HG02885 (cell line): ENCODE results near the gene CNBD2.
A peak's percentile ranks its signal among the peaks of the same experiment; 100 is the strongest.
"Not testable (repeated sequence)": the region's sequence is repeated elsewhere in the genome, so short reads cannot be mapped to it uniquely, and the experiment has no call there.

Experiments
- ATAC-seq: cut with Tn5 transposase; IDR thresholded peaks from one replicate; pipeline ENCODE4 v1.9.1; 2021; ENCODE audit warnings: mild to moderate bottlenecking; ENCODE audit not compliant: unreplicated experiment, poor library complexity

CNBD2 gene

DNA sequence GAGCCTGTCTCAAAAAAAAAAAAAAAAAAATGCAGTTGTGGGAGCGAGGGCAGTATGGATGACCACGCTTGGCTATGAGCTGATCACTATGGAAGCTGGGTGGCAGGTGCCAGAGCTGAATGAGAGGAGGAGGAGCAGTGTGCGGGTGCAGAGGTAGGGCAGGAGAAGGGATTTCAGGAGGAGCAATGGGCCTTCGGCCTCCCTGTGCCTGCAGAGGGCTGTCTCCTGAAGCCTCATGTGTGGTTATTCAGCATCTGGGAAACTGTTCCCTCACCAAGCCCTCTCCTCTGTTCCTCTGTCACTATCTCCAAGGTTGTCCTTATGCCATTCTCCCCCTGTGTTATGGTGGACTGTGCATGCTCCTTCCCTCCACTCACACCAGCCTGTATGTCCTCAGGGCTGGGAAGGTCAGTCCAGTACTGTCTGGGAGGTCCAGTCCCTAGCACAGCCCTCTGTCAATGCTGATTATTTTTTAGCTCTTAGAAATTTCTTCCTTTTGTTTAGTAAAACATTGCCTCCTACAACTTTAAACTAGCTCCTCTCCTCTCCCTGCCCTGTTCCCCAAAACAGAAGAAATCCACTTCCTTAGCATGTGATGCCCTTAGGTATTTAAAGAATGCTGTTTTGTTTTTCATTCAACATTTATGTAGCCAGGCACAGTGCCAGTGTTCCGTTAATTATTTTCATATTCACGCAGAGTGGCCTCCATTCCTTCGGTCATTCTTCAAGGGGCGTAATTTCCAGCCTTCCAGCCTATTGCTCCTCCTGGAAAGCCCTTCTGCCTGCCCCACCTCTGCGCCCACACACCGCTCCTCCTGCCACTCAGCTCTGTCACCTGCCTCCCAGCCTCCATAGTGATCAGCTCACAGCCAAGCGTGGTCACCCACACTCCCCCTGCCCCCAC lies 48.9 kb downstream of the CNBD2 start:
- ATAC-seq: no peak

DNA sequence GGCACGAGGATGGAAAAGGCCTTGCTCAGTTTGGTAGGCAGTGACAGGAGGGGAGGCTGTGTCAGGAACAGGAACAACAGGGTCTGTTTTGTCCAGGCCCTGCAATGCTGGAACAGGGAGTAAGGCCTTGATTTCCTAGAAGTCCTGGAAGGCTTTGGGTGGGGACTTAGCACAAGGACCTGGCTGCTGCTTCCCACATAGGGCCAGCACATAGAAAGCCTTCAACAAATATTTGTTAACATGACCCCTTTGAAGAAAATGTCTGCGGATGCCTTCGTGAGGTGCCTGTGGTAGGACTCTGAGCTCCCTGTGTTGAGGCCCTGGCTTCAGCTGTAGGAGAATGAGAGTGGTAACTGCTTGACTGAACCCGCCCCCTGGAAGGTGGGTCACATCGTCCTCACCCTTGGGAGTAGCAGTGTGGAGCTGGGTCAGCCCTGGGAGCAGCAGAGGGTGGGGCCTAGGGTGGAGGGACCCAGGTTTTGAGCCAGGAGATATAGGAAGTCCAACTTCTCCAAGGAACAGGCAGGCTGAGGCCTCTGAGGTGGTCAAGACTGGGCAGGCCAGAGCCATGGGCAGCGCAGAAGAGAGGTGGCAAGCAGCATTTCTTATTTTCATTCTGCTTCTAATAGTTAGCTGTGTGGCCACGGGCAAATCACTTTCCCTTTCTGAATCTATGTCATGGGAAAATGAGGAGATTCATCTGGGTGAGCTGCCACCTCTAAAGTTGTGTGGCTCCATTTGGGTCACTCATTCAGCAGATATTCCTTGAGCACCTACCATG lies 50.0 kb downstream of the CNBD2 start:
- ATAC-seq: no peak

DNA sequence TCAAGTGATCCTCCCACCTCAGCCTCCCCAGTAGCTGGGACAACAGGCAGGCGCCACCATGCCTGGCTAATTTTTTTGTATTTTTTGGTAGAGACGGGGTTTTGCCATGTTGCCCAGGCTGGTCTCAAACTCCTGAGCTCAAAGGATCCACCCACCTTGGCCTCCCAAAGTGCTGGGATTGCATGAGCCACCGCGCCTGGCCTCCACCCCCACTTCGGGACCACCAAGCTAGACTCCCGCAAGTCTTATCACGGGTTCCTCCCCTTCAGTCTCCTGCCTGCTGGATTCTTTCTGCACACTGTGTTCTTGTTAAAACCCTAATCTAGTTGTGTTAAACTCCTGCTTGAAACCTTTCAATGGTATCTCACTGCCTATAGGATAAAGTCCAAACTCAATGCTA lies 57.7 kb downstream of the CNBD2 start:
- ATAC-seq: not testable (repeated sequence)

DNA sequence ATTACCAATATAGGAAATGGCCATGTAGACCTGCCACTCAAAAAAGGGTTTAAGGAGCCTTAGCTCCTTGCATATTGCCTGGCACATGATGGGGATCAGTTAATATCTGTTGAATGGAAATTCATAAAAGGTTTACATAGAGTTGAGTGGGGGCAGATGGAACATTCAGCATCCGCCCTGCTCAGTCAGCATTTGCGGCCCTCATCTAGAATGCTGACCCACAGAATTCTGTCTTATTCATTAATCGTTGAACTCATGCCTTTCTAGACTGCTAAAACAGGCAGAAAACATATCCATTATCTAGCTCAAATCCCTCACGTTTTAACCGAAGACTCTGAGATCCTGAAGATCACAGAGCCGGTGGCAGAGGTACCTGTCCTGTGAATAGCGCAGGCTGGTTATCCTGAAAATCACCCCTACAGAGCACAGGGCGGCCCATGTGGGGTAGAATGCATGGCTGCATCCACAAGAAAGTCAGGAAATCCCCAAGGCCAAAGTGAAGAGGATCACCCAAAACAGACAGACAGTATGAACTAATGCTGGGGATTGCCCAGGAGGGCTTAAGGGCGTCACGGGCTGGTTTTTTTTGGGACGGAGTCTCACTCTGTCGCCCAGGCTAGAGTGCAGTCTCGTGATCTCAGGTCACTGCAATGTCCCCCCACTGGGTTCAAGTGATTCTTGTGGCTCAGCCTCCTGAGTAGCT lies 59.9 kb downstream of the CNBD2 start:
- no peak for ATAC-seq

DNA sequence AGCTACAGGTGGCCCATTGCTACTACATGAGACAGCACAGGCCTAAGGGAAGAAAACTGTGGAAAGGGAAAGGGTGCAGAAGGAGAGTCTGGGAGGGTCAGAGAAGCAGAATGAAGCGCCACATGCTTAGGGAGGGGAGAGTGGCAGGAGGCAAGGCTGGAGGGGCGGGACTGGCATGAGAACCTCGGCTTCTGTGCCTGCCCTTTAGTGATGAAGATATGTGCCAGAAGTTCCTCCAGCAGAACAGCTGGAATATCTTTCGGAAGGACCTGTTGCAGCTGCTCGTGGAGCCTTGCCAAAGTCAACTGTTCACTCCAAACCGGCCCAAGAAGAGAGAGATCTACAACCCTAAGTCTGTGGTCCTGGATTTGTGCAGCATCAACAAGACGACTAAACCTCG lies 61.8 kb downstream of the CNBD2 start:
- no peak for ATAC-seq

DNA sequence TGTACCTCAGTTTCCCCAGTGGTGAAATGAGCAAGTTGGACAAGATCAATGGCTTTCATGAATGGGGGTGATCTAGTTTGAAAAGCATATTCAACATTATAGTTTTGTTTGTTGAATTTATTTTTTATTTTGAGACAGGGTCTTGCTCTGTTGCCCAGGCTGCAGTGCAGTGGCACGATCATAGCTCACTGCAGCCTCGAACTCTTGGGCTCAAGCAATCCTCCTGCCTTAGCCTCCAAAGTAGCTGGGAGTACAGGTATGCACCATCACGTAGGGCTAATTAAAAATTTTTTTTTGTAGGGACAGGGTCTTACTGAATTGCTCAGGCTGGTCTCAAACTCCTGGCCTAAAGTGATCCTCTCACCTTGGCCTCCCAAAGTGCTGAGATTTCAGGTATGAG lies 63.4 kb downstream of the CNBD2 start:
- ATAC-seq: no peak

DNA sequence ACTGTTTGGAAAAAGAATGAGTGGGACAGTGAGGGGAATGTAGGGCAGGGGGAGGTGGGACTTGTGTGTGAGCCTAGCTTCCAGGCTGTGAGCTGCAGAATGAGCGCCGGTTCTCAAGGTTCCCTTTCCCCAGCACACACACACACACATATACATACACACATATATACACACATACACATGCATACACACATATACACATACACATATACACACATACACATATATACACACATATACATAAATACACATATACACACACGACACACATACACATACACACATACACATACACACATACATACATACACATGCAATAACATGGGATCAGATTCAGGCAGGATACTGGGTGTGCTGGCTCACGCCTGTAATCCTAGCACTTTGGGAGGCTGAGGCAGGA lies 66.5 kb downstream of the CNBD2 start:
- no peak for ATAC-seq

DNA sequence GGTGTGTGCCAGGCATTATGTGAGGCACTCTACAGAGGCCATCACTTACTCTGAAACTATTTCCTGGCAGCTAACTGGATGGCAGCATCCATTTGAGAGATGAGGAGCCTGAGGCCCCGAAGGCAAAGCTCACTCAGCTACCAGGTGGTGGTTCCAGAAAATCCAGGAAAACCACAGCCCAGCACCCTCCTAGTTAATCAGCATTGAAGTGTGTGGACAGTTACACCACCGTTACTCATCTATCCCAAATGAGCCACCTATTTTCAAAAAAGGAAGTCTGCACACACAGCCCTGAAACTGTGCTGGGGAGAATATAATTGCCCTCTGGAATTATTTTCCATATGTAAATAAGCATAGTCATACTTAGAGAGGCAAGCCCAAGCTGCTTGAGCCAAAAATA lies 67.4 kb downstream of the CNBD2 start:
- ATAC-seq: no peak

DNA sequence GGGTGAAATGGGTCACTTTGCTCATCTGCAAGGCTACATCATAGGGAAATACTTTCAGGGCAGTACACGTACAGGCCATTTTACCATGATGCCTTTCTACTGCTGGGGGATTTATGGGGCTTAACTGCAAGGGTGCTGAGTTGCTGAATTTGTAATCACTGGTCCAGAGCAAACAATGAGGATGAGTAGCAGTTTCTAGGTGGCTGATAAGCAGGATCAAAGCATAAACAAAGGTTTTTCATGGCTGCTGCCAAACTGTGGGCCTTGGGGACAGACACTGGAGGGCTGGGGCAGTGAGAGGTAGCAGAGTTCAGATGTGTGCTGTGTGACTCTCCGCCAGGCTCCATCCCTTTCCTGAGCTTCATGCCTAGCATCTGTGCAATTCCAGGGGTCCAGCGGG lies 68.3 kb downstream of the CNBD2 start:
- ATAC-seq: no peak

DNA sequence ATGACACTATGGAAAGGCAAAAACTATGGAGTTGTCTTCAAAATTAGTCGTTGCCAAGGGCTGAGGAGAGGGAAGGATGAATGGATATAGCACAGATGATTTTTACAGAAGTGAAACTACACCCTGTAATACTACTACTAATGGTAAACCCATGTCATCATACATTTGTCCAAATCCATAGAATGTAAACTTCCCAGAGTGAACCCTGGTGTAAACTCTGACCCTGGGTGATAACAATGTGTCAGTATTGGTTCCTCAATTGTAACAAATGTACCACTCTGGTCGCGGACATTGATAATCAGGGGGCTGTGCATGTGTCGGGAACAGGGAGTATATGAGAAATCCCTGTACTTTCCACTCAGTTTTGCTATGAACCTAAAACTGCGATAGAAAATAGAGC lies 72.2 kb downstream of the CNBD2 start:
- no peak for ATAC-seq

DNA sequence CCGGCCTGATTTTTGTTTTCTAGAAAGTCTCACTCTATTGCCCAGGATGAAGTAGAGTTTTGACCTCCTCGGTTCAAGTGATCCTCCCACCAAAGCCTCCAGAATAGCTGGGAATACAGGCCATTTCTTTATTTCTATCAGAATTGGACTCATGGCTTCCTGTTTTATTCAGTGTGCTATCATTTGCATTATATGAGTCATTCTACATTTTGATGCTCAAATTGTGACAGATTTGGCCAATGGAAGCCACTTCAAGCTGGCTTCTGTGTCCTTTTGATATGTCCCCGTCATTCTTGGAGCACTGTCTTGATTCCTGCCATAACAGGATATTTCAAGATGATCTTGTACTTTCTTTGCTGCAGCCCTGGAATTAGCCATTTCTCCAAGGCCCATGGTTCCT lies 75.1 kb downstream of the CNBD2 start:
- no peak for ATAC-seq

DNA sequence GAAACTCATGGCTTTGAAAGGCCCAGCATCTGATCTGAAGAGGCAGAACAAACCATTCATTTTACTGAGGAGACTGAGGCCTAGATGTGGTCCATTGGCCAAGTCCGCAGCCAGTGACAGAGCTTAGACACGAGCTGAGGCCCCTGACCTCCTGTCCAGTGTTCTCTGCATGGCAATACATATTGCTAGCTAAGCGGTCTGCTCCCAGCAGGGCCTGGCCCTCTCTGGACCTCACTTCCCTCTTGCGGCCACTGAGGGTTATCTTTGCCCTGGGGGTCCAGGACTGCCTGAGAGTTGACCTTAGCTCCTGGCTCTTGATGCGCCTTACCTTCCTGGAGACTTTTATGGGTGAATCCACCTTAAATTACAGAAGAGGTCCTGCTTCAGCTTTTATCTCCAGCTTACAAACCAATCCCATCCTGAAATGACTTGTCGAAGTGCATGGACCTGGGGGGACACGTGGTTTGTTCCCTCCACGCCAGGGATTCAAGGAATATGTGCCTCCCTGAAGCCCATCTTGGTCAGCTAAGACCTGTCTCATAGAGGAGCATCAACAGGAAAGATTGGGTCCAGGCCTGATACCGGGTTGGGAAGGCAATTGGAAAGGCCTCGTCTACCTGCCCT lies 75.6 kb downstream of the CNBD2 start:
- ATAC-seq: no peak

DNA sequence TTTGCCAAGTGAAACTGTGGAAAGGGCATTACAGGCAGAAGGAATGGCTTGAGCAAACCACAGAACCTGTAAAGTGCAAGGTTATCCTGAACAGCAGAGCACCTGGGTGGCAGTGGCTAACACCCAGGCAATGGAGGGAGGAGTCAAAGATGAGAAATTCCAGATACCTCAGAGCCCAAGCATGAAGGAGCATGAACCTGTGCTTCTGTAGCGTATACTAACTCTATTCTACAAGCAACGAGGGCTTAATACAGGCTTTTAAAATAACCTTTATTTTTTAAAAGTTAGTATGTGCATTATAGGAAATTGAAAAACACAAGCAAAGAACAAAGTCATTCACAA lies 77.0 kb downstream of the CNBD2 start:
- ATAC-seq: no peak

DNA sequence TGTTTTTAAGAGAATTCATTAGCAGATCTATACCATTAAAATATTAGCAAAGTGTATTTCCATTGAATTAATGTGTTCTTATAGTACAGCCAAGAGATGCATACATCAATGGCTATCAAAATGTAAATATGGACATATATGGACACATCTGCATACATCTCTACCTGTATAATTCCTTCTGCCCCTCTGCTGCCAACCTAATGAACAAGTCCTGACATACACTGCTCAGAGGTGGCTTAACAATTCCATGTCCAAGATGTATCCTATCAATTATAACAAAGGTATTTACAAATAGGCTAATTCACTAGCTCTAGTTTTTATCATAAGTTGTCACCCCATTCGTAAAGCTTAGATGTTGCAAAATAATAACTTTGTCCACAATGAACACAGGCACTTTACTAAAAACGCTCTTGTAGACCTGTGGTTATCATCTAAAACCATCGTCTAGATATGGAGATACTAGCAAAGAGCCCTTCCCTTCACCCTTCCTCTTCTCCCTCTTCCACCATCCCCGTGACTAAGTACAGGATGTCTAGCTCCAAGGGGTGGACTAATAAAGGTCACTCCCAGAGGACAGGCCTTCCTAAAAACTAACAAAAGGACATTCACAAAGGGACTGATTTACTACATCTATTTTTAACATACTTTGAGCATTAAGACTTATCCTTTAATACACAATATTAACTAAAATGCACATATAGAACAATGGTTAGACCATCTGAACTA lies 77.8 kb downstream of the CNBD2 start:
- not testable (repeated sequence) for ATAC-seq

DNA sequence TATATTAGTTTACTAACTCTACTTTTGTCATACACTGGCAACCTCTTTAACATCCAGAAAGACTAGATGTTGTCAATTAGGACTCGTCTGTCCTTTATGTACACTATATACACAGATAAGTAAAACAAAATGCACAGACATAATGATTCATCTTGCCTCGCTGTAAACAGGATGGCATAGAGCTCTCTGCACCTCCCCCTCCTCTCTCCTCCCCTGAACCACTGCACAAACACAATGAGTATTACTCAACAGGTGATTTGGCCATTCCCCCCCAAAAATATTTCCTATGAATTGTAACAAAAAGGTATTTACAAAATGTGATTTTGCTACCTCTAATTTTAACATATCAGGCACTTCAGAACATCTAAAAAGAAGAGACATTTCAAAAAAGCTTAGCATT lies 81.0 kb downstream of the CNBD2 start:
- ATAC-seq: not testable (repeated sequence)

DNA sequence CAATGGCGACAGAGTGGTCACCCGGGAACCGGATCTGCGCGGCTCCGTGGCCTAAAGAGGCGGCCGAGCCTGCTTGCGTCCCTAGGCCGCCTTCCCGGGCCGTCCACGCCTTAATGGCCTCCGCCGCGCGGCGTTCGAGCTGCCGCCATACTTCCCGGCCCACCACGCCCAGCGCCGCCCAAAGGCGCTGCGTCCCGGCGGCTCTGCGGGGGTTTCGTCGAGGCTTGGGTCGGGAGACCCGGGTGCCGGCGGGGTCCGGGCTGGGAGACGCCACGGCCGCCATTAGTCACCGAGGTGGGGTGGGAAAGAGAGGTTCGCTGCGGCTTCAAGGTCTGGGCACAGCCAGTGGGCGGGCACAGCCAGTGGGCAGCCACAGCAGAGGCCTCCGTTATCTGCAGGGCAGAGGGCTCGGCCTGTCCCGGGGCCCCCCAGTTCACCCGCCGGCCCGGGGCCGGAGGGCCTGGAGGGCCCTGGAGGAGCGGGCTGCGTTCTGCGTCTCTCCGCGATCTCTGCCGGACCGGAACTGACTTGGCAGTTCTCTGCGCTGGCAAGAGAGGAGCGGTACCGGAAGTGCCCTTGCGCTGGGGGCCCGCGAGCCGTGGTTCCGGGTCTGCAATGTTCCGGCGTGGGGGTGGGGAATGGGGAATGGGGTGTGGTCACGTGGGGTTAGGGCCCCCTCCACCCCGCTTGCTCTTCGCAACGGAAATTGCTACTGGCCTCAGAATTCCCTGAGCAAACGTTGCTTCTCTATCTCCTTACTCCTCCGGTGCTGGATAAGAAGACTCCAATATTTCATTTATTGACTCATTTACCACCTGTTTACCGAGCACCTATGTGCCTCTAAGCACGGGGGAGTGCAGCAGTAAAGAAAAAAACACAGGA lies 82.3 kb downstream of the CNBD2 start:
- peak; percentile 93 for ATAC-seq

DNA sequence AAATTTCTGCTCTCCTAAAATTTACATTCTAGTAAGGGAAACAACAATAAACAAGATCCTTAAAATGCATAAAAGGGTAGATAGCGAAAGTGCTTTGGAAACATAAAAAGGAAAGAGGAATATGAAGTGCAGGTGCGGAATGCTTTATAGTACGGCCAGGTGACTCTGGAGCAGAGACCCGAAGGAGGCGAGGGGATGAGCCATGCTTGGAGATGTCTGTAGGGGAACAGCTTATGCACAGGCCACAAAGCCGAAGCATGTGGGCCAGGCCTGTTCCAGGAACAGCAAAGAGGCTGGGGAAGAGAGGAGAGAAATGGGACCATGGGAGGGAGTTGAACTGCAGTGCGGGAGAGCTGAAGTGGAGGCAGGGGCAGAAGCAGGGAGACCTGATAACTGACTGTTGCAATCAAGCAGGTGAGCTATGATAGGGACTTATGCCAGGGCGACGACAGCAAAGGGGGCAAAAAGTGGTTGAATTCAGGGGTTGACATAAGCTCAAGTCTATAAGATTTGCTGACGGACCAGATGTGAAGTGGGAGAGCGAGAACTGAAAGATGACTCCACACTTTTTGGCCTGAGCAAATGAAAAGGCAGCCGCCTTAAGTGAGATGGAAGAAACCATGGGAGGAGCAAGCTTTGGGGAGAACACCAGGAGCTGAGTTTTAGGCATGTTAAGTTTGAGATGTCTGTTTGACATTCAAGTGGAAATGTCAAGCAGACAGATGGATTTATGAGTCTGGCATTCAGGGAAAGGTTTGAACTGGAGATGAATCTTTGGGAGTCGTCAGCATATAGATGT lies 83.1 kb downstream of the CNBD2 start:
- ATAC-seq: no peak

DNA sequence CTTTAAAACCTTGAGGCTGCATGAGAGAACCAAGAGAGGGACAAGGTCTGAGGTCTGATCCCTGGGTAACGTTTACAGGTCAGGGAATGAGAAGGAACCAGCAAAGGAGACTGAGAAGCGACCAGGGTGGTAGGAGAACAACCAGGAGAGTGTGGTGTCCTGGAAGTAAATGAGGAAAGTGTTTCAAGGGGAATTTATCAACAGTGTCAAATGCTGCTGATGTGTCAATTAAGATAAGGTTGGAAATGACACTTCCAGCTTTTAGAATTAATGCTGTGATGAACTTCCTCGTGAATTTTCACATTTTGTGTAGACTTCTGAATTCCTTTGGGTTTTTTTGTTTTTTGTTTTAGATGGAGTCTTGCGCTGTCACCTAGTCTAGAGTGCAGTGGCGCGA lies 83.7 kb downstream of the CNBD2 start:
- no peak for ATAC-seq
